ENCODE results near the gene AFAP1L1. TPM values are rescaled to one million over a fixed set of nuclear protein-coding genes. Genes with fewer than 3 reads are reported as not detected.

AFAP1L1 gene
- total RNA-seq, 1 experiment from 2014 or later, result 15.2 TPM

- ChIA-PET CTCF (interaction anchor here (0.5 kb wide), 1 partner anchor 149 kb away, joined by 6 read pairs; no protein-coding TSS in a partner anchor), POLR2A (no interaction called here)
- no TSS peak for BruUV-seq (replicated peaks)
- TF ChIP-seq, protein P1, sequence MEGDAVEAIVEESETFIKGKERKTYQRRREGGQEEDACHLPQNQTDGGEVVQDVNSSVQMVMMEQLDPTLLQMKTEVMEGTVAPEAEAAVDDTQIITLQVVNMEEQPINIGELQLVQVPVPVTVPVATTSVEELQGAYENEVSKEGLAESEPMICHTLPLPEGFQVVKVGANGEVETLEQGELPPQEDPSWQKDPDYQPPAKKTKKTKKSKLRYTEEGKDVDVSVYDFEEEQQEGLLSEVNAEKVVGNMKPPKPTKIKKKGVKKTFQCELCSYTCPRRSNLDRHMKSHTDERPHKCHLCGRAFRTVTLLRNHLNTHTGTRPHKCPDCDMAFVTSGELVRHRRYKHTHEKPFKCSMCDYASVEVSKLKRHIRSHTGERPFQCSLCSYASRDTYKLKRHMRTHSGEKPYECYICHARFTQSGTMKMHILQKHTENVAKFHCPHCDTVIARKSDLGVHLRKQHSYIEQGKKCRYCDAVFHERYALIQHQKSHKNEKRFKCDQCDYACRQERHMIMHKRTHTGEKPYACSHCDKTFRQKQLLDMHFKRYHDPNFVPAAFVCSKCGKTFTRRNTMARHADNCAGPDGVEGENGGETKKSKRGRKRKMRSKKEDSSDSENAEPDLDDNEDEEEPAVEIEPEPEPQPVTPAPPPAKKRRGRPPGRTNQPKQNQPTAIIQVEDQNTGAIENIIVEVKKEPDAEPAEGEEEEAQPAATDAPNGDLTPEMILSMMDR (IDR thresholded peaks at IDR 0.05), result no peak
- TF ChIP-seq POLR2AphosphoS5 (IDR thresholded peaks at IDR 0.05; ENCODE audit: low read depth, low read length) (no peak), TCF7L2 (IDR thresholded peaks at IDR 0.05; ENCODE audit: low read depth, low read length) (no peak), SIN3A (IDR thresholded peaks at IDR 0.05; ENCODE audit: borderline replicate concordance, insufficient read depth, low read depth, low read length) (no peak), REST (IDR thresholded peaks at IDR 0.05; ENCODE audit: insufficient read depth in 1 of 2, low read depth in 2 of 2, low read length in 1 of 2) (no peak)
- H3K27me3 ChIP-seq (ENCODE audit: control insufficient read depth, insufficient read depth, low read length), result no peaks in the 10 kb centered on the region
- H3K27ac ChIP-seq (ENCODE audit: low read length), result no peak overlapping the region
- intact Hi-C loops (cut with micrococcal nuclease; ENCODE audit: unreplicated experiment) (no loop called here), in situ Hi-C loops (cut with HindIII; ENCODE audit: low pct_unique_long_range_greater_than_20kb, low sequenced_read_pairs) (no loop called here)
- DNase-seq (ENCODE audit: low read depth, low spot score) (no peak), ATAC-seq (no peak)
- H3K4me1 ChIP-seq (ENCODE audit: control insufficient read depth, insufficient read depth, low read length), result no peaks in the 10 kb centered on the region
- no peaks in the 10 kb centered on the region for H3K9me3 ChIP-seq (ENCODE audit: control insufficient read depth, insufficient read depth, low read depth, low read length)
- H3K36me3 ChIP-seq (ENCODE audit: control insufficient read depth, insufficient read depth, low read length), result no peaks in the 10 kb centered on the region
- no peak overlapping the region for H3K4me3 ChIP-seq (ENCODE audit: low read depth in 2 of 2, low read length in 2 of 2)
These were observed 103.8 kb downstream of the AFAP1L1 start for GRCh38 chr5:149375434-149375833.

DNA sequence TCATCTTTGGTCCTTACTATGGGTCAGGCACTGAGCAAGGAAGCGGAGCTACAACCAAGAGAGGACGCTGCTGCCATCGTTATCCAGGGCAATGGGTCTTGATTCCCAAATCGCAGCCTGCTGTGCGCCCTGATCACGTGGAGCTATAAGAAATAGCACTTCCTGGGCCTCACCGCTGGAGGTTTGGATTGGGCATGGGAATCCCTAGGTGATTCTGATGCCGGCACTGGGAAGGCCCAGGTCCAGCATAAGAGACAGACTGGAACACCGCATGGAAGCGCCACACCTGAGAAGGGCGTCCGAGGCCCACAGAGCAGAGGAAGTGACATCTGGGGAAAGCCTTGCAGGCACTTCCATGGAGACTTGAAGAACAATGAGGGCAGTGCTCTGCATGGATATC, 104.4 kb downstream of the AFAP1L1 start:
- DNase-seq (ENCODE audit: low read depth, low spot score) (no peak), ATAC-seq (no peak)
- TF ChIP-seq TCF7L2 (IDR thresholded peaks at IDR 0.05; ENCODE audit: low read depth, low read length) (no peak), POLR2AphosphoS5 (IDR thresholded peaks at IDR 0.05; ENCODE audit: low read depth, low read length) (no peak), REST (IDR thresholded peaks at IDR 0.05; ENCODE audit: insufficient read depth in 1 of 2, low read depth in 2 of 2, low read length in 1 of 2) (no peak), SIN3A (IDR thresholded peaks at IDR 0.05; ENCODE audit: borderline replicate concordance, insufficient read depth, low read depth, low read length) (no peak)
- TF ChIP-seq, protein P1 (IDR thresholded peaks at IDR 0.05), result no peak
- intact Hi-C loops (cut with micrococcal nuclease; ENCODE audit: unreplicated experiment) (no loop called here), in situ Hi-C loops (cut with HindIII; ENCODE audit: low pct_unique_long_range_greater_than_20kb, low sequenced_read_pairs) (no loop called here)
- Histone ChIP-seq H3K4me1 (ENCODE audit: control insufficient read depth, insufficient read depth, low read length) (no peaks in the 10 kb centered on the region), H3K9me3 (ENCODE audit: control insufficient read depth, insufficient read depth, low read depth, low read length) (no peaks in the 10 kb centered on the region), H3K4me3 (ENCODE audit: low read depth in 2 of 2, low read length in 2 of 2) (no peak overlapping the region), H3K27ac (ENCODE audit: low read length) (no peak overlapping the region), H3K27me3 (ENCODE audit: control insufficient read depth, insufficient read depth, low read length) (no peaks in the 10 kb centered on the region), H3K36me3 (ENCODE audit: control insufficient read depth, insufficient read depth, low read length) (no peaks in the 10 kb centered on the region)
- CTCF ChIA-PET, result interaction anchor here (0.6 kb wide), 1 partner anchor 293 kb away, joined by 3 read pairs; no protein-coding TSS in a partner anchor
- POLR2A ChIA-PET, result no interaction called here
- BruUV-seq (replicated peaks), result no TSS peak
